Keratinocyte (primary cell): ENCODE measurements around the gene ADARB2.

Experiments
- EZH2 ChIP-seq: IDR thresholded peaks from one replicate; pipeline ENCODE4 v1.6.1; 2012; ENCODE audit warnings: inconsistent platforms, mild to moderate bottlenecking, low read length, moderate library complexity
- TF ChIP-seq, protein P1 (sequence below), 3 experiments: IDR thresholded peaks in 1 of 3; conservative IDR thresholded peaks in 1 of 3; optimal IDR thresholded peaks in 1 of 3; 2 replicates in 2 of 3; 3 replicates in 1 of 3; pipeline versions ENCODE3 to v1.5.1; 2011; ENCODE audit warnings: low read length in 3 of 3, mild to moderate bottlenecking in 3 of 3, moderate library complexity in 2 of 3, control low read depth in 1 of 3, inconsistent platforms in 1 of 3; ENCODE audit not compliant: insufficient read depth in 2 of 3; ENCODE audit errors: extremely low read depth in 1 of 3

DNA sequence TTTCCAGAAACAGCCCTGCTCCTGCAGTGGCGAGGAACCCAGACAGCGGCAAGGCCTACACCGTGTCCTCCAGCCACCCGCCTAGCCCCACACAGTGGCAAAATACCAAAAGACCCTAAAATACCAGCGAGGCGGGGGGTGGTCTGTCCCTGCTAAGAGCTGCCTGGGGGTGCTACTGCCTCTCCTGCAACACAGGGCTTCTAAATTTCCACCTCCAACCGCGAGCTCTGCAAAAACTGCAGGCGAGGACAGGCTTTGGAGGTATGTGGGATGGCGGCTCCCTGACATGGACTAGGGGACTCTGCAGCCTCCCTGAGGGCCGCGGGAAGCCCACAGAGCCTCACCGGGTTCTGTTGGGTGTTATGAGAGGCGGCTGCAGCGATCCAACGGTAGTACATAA lies 558.8 kb downstream of the ADARB2 start:
- TF ChIP-seq, protein P1, sequence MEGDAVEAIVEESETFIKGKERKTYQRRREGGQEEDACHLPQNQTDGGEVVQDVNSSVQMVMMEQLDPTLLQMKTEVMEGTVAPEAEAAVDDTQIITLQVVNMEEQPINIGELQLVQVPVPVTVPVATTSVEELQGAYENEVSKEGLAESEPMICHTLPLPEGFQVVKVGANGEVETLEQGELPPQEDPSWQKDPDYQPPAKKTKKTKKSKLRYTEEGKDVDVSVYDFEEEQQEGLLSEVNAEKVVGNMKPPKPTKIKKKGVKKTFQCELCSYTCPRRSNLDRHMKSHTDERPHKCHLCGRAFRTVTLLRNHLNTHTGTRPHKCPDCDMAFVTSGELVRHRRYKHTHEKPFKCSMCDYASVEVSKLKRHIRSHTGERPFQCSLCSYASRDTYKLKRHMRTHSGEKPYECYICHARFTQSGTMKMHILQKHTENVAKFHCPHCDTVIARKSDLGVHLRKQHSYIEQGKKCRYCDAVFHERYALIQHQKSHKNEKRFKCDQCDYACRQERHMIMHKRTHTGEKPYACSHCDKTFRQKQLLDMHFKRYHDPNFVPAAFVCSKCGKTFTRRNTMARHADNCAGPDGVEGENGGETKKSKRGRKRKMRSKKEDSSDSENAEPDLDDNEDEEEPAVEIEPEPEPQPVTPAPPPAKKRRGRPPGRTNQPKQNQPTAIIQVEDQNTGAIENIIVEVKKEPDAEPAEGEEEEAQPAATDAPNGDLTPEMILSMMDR (optimal IDR thresholded peaks at IDR 0.05 in 1 of 3, IDR thresholded peaks at IDR 0.05 in 1 of 3, conservative IDR thresholded peaks at IDR 0.05 in 1 of 3; ENCODE audit: extremely low read depth in 1 of 3, insufficient read depth in 2 of 3, low read length in 3 of 3), result no peak
- TF ChIP-seq EZH2, result no peak
